Measurements from ENCODE around the gene CALML6.

DNA sequence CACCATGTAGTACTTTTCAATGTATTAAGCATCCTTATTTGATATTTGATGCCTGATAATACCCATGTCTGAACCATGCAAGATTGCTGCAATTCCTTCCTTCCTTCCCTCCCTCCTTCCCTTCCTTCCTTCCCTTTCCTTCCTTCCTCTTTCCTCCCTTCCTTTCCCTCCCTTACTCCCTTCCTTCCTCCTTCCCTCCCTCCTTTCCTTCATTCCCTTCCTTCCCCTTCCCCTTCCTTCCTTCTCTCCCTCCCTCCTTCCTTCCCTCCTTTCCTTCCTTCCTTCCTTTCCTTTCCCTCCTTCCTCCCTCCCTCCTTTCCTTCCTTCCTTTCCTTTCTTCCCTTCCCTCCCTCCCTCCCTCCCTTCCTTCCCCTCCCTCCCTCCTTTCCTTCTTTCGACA, 33.7 kb downstream of the CALML6 start:
- TF ChIP-seq, protein P1, sequence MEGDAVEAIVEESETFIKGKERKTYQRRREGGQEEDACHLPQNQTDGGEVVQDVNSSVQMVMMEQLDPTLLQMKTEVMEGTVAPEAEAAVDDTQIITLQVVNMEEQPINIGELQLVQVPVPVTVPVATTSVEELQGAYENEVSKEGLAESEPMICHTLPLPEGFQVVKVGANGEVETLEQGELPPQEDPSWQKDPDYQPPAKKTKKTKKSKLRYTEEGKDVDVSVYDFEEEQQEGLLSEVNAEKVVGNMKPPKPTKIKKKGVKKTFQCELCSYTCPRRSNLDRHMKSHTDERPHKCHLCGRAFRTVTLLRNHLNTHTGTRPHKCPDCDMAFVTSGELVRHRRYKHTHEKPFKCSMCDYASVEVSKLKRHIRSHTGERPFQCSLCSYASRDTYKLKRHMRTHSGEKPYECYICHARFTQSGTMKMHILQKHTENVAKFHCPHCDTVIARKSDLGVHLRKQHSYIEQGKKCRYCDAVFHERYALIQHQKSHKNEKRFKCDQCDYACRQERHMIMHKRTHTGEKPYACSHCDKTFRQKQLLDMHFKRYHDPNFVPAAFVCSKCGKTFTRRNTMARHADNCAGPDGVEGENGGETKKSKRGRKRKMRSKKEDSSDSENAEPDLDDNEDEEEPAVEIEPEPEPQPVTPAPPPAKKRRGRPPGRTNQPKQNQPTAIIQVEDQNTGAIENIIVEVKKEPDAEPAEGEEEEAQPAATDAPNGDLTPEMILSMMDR (IDR thresholded peaks at IDR 0.05) = no peak
- TF ChIP-seq, protein P2, sequence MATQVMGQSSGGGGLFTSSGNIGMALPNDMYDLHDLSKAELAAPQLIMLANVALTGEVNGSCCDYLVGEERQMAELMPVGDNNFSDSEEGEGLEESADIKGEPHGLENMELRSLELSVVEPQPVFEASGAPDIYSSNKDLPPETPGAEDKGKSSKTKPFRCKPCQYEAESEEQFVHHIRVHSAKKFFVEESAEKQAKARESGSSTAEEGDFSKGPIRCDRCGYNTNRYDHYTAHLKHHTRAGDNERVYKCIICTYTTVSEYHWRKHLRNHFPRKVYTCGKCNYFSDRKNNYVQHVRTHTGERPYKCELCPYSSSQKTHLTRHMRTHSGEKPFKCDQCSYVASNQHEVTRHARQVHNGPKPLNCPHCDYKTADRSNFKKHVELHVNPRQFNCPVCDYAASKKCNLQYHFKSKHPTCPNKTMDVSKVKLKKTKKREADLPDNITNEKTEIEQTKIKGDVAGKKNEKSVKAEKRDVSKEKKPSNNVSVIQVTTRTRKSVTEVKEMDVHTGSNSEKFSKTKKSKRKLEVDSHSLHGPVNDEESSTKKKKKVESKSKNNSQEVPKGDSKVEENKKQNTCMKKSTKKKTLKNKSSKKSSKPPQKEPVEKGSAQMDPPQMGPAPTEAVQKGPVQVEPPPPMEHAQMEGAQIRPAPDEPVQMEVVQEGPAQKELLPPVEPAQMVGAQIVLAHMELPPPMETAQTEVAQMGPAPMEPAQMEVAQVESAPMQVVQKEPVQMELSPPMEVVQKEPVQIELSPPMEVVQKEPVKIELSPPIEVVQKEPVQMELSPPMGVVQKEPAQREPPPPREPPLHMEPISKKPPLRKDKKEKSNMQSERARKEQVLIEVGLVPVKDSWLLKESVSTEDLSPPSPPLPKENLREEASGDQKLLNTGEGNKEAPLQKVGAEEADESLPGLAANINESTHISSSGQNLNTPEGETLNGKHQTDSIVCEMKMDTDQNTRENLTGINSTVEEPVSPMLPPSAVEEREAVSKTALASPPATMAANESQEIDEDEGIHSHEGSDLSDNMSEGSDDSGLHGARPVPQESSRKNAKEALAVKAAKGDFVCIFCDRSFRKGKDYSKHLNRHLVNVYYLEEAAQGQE (IDR thresholded peaks at IDR 0.05; ENCODE audit: insufficient read depth in 1 of 2, low read depth in 2 of 2, low read length in 1 of 2) = no peak
- TF ChIP-seq POLR2AphosphoS5 (IDR thresholded peaks at IDR 0.05; ENCODE audit: low read depth, low read length) = no peak
